Measurements from ENCODE around the gene RCCD1. TPM values are rescaled to one million over a fixed set of nuclear protein-coding genes. Genes with fewer than 3 reads are reported as not detected.
"Not testable (repeated sequence)": the region's sequence is repeated elsewhere in the genome, so short reads cannot be mapped to it uniquely, and the experiment has no call there.

Gene RCCD1
- total RNA-seq, 1 donor from 2014 or later = 31.0 TPM

DNA sequence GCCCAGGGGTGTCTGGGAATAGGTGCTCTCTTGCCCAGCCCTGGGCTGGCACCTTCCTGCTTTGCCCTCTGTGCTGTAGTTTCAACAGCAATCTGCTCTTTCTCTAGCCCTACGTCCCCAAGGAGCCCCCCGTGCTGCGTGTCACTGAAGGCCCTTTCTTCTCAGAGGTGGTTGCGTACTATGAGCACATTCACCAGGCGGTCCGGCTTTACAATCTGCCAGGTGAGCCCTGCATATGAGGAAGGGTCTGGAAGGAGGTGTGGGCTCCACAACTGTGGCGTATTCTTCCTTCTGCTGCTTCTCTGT, 42.0 kb upstream of the RCCD1 start:
- Mint-ChIP-seq H3K4me3 (ENCODE audit: low read depth) (no peak overlapping the region), H3K27ac (no peak overlapping the region), H3K4me1 (ENCODE audit: low read depth) (no peaks in the 10 kb centered on the region), H3K36me3 (ENCODE audit: low read depth) (peaks cover 85% of the 10 kb centered on the region), H3K9me3 (no peaks in the 10 kb centered on the region), H3K27me3 (ENCODE audit: low read depth) (no peaks in the 10 kb centered on the region)
- no peak for DNase-seq (ENCODE audit: low spot score)
- intact Hi-C loops (cut with micrococcal nuclease) = no loop called here

DNA sequence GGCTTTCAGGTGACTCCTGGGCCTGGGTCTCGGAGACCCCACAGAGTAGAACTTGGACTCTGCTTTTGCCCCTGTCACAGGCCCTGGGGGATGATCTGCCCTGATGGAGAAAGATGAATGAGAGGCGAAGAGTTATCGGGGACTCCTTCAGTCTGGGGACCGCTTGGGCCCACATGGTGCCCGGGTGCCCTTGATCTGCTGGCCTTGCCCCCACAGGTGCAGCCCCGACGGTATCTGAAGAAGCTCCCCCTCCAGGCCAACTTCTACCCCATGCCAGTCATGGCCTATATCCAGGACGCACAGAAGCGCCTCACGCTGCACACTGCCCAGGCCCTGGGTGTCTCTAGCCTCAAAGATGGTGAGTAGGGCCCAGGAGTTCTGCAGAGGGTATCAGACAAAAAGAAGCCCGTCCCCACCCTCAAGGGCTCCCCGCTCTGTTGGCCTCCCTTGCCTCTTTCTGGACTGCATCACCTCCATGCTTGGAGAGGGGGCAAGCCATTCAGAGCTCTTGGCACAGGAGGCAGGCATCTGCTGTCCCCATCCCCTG, 41.2 kb upstream of the RCCD1 start:
- no peak overlapping the region for H3K4me3 Mint-ChIP-seq (ENCODE audit: low read depth)
- H3K27me3 Mint-ChIP-seq (ENCODE audit: low read depth) = no peaks in the 10 kb centered on the region
- no peaks in the 10 kb centered on the region for H3K4me1 Mint-ChIP-seq (ENCODE audit: low read depth)
- H3K36me3 Mint-ChIP-seq (ENCODE audit: low read depth) = peaks cover 87% of the 10 kb centered on the region
- no peaks in the 10 kb centered on the region for H3K9me3 Mint-ChIP-seq
- DNase-seq (ENCODE audit: low spot score) = no peak
- H3K27ac Mint-ChIP-seq = no peak overlapping the region
- intact Hi-C loops (cut with micrococcal nuclease) = no loop called here

DNA sequence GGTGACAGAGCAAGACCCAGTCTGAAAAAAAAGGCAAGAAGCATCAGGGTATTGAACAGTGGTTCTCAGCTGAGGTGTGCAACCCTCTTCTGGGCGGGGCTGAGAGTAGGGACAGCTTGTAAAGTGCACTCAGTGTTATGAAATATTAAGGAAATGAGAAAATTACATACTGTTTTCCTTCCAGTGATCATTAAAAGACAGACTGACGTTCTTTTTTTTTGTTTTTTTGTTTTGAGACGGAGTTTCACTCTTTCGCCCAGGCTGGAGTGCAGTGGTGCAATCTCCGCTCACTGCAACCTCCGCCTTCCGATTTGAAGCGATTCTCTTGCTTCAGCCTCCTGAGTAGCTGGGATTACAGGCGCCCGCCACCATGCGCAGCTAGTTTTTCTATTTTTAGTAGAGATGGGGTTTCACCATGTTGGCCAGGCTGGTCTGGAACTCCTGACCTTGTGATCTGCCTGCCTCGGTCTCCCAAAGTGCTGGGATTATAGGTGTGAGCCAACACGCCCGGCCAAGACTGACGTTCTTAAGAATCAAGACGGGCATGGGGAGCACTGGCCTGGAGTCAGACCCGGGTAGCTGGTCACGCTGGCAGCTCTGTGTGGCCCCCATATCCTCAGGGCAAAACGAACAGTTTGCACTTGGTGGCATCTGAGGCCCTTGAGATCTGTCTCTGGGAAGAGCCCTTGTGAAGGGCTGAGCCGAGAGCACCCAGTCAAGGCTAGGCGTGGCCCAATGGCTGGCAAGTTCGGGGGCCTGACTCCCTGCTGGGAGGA, 40.2 kb upstream of the RCCD1 start:
- Mint-ChIP-seq H3K27me3 (ENCODE audit: low read depth) (no peaks in the 10 kb centered on the region), H3K36me3 (ENCODE audit: low read depth) (peaks cover 86% of the 10 kb centered on the region)

DNA sequence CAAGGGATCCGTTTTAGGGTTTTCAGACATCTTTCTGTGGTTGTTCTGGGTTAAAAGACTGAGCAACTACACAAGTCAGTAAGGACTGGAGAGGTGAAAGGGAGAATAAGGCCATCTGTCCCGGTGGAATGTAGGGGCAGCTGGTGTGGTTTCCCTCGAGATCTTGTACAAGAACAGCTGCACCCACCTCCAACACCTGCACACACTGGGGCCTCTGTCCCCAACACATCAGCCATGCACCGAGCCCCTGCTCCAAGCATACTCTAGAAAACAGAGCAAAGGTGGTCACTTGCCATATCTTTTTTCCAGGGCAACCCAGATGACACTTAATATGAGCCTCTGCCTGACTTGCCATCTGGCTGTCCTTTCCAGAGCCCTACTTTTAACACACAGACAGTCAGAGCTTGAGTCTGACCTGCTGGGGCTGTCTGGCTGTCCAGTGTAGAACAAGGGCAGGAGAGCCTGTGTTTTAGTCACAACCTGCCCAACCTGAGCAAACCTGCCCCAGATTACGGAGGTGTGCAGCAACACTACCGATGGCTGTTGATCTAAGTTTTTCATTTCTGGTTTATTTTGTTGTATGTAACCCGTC, 39.4 kb upstream of the RCCD1 start:
- Mint-ChIP-seq H3K27ac (no peak overlapping the region), H3K4me3 (ENCODE audit: low read depth) (no peak overlapping the region), H3K27me3 (ENCODE audit: low read depth) (no peaks in the 10 kb centered on the region), H3K36me3 (ENCODE audit: low read depth) (peaks cover 90% of the 10 kb centered on the region), H3K9me3 (no peaks in the 10 kb centered on the region), H3K4me1 (ENCODE audit: low read depth) (no peaks in the 10 kb centered on the region)
- intact Hi-C loops (cut with micrococcal nuclease) = no loop called here
- DNase-seq (ENCODE audit: low spot score) = no peak

More for the DNA sequence above, 40.2 kb upstream of the RCCD1 start:
- Mint-ChIP-seq H3K4me1 (ENCODE audit: low read depth) (no peaks in the 10 kb centered on the region), H3K9me3 (no peaks in the 10 kb centered on the region), H3K27ac (no peak overlapping the region), H3K4me3 (ENCODE audit: low read depth) (no peak overlapping the region)
- intact Hi-C loops (cut with micrococcal nuclease) = no loop called here
- no peak for DNase-seq (ENCODE audit: low spot score)

DNA sequence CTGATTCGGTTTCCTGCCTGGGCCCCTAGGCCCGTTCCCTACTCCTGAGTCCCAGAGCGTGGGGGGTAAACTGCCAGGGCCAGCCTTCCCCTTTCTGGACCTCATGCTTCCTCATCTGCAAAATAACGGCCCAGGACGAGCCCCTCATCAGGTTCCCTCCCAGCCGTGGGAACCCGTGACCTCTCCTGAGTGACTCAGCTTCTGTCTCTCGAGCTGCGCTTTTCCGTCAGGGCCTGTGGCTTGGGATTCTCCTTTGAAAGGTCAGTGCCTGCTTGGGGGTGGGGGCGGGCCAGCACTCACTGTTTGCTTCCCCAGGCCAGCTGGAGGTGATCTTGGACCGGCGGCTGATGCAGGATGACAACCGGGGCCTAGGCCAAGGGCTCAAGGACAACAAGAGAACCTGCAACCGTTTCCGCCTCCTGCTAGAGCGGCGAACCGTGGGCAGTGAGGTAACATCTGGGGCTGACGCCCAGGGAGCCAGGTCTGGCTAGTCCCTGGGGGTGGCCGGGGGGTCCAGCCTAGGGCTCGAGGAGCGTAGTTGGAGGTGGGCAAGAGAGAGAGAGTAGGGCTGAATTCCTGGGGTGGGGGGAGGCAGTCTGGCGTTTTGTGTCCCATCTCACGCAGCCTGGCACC, 38.8 kb upstream of the RCCD1 start:
- no peaks in the 10 kb centered on the region for H3K27me3 Mint-ChIP-seq (ENCODE audit: low read depth)
- H3K36me3 Mint-ChIP-seq (ENCODE audit: low read depth) = peaks cover 92% of the 10 kb centered on the region
- H3K4me1 Mint-ChIP-seq (ENCODE audit: low read depth) = peaks cover 1% of the 10 kb centered on the region
- no peak overlapping the region for H3K4me3 Mint-ChIP-seq (ENCODE audit: low read depth)
- intact Hi-C loops (cut with micrococcal nuclease) = no loop called here
- DNase-seq (ENCODE audit: low spot score) = no peak
- no peak overlapping the region for H3K27ac Mint-ChIP-seq
- no peaks in the 10 kb centered on the region for H3K9me3 Mint-ChIP-seq

DNA sequence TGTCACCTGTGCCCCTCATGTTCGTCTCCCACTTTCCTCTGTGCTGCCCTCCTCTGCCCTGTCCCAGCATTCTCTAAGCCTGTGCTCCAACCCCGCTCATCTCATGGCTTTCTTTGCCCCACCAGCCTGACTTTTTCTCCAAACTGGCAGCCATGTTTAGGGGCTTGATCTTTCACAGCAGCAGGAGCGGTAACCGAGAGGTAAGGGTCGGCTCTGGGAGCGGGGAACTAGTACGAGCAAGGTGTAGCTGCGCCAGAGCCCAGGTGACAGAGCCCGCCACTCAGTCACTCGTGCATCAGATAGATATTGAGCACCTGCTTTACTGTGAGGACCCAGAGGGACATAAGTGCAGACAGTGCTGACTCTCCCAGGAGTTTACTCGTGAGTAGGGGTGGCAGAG, 38.2 kb upstream of the RCCD1 start:
- H3K4me3 Mint-ChIP-seq (ENCODE audit: low read depth) = no peak overlapping the region
- H3K27ac Mint-ChIP-seq = no peak overlapping the region
- H3K36me3 Mint-ChIP-seq (ENCODE audit: low read depth) = peaks cover 91% of the 10 kb centered on the region
- H3K4me1 Mint-ChIP-seq (ENCODE audit: low read depth) = peaks cover 1% of the 10 kb centered on the region
- intact Hi-C loops (cut with micrococcal nuclease) = no loop called here
- H3K9me3 Mint-ChIP-seq = no peaks in the 10 kb centered on the region
- DNase-seq (ENCODE audit: low spot score) = no peak
- no peaks in the 10 kb centered on the region for H3K27me3 Mint-ChIP-seq (ENCODE audit: low read depth)

DNA sequence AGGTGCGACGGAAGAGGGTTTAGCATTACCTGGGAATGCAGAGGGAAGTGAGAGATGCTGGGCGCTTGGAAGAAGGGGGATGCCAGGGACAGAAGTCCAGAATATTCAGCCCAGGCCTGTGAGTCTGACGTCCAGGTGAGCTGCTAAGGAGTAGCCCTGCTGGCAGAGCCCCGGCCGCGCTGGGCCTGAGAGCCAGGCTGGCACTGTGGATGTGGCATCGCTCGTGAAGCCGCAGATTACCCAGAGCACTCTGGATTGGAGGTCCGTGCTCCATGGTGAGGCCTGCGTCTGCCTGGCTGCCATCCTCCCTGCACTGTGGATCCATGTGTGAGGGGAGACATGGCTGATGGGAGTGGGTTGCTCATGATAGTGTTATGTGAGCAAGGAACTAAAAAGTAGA, 37.1 kb upstream of the RCCD1 start:
- no peak overlapping the region for H3K27ac Mint-ChIP-seq
- intact Hi-C loops (cut with micrococcal nuclease) = no loop called here
- H3K27me3 Mint-ChIP-seq (ENCODE audit: low read depth) = no peaks in the 10 kb centered on the region
- no peaks in the 10 kb centered on the region for H3K9me3 Mint-ChIP-seq
- H3K4me3 Mint-ChIP-seq (ENCODE audit: low read depth) = no peak overlapping the region
- H3K4me1 Mint-ChIP-seq (ENCODE audit: low read depth) = peaks cover 6% of the 10 kb centered on the region
- peaks cover 88% of the 10 kb centered on the region for H3K36me3 Mint-ChIP-seq (ENCODE audit: low read depth)
- no peak for DNase-seq (ENCODE audit: low spot score)

DNA sequence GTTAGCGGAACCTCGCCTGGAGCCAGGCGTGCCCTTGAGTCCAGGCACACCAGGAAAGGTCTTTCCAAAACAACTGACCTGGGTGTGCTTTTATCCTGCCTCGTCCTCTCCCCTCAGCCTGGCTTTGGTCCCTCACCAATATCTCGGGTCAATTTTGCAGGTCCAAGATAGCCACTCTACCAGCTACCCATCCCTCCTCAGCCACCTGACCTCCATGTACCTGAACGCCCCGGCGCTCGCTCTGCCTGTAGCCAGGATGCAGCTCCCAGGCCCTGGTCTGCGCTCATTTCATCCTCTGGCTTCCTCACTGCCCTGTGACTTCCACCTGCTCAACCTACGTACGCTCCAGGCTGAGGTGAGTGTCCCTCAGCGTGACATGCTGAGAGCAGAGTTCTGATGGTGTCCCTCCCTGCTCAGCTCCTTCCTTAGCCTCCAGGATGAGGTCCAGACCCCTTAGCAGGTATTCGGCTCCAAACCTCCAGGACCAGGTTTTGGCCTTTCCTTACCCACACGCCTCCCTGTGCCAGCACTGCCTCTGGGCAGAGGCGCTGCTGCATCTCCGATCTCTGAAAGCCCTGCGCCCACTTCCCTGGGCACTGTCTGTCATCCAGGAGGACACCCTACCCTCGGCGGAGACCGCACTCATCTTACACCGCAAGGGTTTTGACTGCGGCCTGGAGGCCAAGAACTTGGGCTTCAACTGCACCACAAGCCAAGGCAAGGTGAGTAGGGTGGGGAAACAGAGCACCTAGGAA, 36.5 kb upstream of the RCCD1 start:
- Mint-ChIP-seq H3K27ac (no peak overlapping the region), H3K9me3 (no peaks in the 10 kb centered on the region), H3K4me1 (ENCODE audit: low read depth) (peaks cover 9% of the 10 kb centered on the region), H3K4me3 (ENCODE audit: low read depth) (no peak overlapping the region), H3K36me3 (ENCODE audit: low read depth) (peaks cover 86% of the 10 kb centered on the region), H3K27me3 (ENCODE audit: low read depth) (no peaks in the 10 kb centered on the region)
- no peak for DNase-seq (ENCODE audit: low spot score)
- intact Hi-C loops (cut with micrococcal nuclease) = no loop called here

DNA sequence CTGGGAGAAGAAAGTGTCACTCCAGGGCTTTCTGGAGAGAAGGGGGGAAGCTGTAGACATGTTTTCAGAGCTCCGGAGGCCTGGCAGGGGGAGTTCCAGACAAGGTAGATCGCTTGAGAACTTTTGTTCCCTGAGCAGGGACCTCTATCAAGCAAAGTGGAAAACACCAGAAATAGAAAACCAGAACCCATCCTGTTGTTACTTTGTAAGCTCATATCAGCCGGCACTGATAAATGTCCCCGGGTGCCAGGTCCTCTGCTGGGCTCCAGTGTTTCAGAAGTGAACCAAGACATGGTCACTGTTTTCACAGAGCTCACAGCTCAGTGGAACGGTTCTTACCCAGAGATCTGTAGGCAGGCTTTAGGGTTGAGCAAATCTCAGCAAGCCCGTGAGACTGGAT, 35.8 kb upstream of the RCCD1 start:
- Mint-ChIP-seq H3K27me3 (ENCODE audit: low read depth) (no peaks in the 10 kb centered on the region), H3K27ac (no peak overlapping the region), H3K9me3 (no peaks in the 10 kb centered on the region), H3K4me1 (ENCODE audit: low read depth) (peaks cover 11% of the 10 kb centered on the region), H3K36me3 (ENCODE audit: low read depth) (peaks cover 83% of the 10 kb centered on the region), H3K4me3 (ENCODE audit: low read depth) (no peak overlapping the region)
- no peak for DNase-seq (ENCODE audit: low spot score)
- intact Hi-C loops (cut with micrococcal nuclease) = no loop called here

DNA sequence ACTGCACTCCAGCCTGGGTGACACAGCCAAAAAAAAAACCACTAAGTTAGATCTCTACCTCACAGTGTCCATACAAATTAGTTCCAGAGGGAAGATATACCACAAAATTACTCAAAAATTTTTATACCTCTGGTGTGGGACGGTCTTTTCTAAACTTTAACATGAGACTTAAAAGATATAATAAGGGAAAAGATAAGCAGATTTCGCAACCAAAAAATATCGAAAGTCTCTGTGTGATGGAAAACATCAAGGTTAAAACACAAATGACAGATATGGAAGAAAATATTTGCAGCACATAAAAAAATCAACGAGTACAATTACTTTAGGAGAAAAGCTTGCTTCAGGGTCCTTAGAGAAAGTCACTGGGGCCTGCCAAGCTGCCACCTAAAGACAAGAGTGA, 32.8 kb upstream of the RCCD1 start:
- peaks cover 21% of the 10 kb centered on the region for H3K4me1 Mint-ChIP-seq (ENCODE audit: low read depth)
- no peak overlapping the region for H3K4me3 Mint-ChIP-seq (ENCODE audit: low read depth)
- H3K9me3 Mint-ChIP-seq = no peaks in the 10 kb centered on the region
- no peaks in the 10 kb centered on the region for H3K27me3 Mint-ChIP-seq (ENCODE audit: low read depth)
- peak overlapping the region; percentile 17 for H3K27ac Mint-ChIP-seq
- peaks cover 66% of the 10 kb centered on the region for H3K36me3 Mint-ChIP-seq (ENCODE audit: low read depth)
- no peak for DNase-seq (ENCODE audit: low spot score)
- intact Hi-C loops (cut with micrococcal nuclease) = no loop called here

DNA sequence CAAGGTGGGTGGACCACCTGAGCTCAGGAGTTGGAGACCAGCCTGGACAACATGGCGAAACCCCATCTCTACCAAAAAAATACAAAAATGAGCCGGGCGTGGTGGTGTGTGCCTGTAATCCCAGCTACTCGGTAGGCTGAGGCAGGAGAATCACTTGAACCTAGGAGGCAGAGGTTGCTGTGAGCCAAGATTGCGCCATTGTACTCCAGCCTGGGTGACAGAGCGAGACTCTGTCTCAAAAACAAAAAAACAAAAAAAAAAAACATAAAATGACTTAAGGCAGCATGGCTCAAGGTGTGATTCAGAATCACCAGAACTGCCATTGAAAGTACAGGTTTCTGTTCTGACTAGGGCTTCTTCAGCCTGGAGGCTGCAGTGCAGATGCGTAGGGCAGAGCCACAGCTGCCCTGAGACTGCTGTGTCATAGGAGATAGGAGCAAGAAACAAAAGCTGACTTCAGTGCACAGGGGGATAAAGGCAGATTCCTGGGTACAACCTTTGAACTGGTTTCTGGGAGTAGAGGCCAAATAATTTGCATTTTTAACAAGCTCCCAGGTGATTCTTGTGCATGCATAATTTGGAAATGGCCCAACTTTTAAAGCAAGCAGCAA, 31.9 kb upstream of the RCCD1 start:
- H3K27me3 Mint-ChIP-seq (ENCODE audit: low read depth); intact Hi-C loops (cut with micrococcal nuclease): not testable (repeated sequence)

DNA sequence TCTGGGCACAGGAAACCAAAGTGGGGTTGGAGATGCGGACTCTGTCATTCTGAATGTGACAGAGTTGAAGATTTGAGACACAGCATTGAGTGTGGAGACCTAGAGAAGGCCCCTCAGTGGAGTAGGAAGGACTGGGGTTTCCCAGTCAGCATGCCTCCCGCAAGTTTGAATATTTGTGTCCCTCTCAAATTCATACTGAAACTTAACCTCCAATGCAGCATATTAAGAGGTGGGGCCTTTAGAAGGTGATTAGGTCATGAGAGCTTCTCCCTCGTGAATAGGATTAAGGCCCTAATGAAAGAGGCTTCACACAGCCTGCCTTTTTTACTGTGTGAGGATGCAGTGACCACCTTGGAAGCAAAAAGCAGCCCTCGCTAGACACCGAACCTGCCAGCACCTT, 30.3 kb upstream of the RCCD1 start:
- Mint-ChIP-seq H3K4me1 (ENCODE audit: low read depth) (peaks cover 25% of the 10 kb centered on the region), H3K9me3 (no peaks in the 10 kb centered on the region), H3K36me3 (ENCODE audit: low read depth) (peaks cover 47% of the 10 kb centered on the region), H3K27me3 (ENCODE audit: low read depth) (no peaks in the 10 kb centered on the region), H3K27ac (peak overlapping the region; percentile 43), H3K4me3 (ENCODE audit: low read depth) (no peak overlapping the region)
- intact Hi-C loops (cut with micrococcal nuclease) = no loop called here
- DNase-seq (ENCODE audit: low spot score) = no peak

More for the DNA sequence above, 31.9 kb upstream of the RCCD1 start:
- not testable (repeated sequence) for H3K4me3 Mint-ChIP-seq (ENCODE audit: low read depth); DNase-seq (ENCODE audit: low spot score); H3K9me3 Mint-ChIP-seq
- Mint-ChIP-seq H3K27ac (peak overlapping the region; percentile 49), H3K36me3 (ENCODE audit: low read depth) (peaks cover 56% of the 10 kb centered on the region), H3K4me1 (ENCODE audit: low read depth) (peaks cover 21% of the 10 kb centered on the region)

Data from activated T-helper 2 cell treated with anti-CD3 and anti-CD28 coated beads, Interferon-gamma antibody, Interleukin-2, Interleukin-4, amounts not matched to agents 10 μg/mL and 5 μg/mL and 100 μg/mL, durations not matched to agents 14 hours and 24 hours and 36 hours (primary cell).